GM12878 (cell line): ENCODE results near the gene CACNA1G.

ENCODE experiments used
- CREM ChIP-seq: IDR thresholded peaks from 2 replicates; pipeline ENCODE4 v1.6.1; 2014; ENCODE audit warnings: antibody characterized with exemption, low read depth
- KDM1A ChIP-seq: fragments of 200-600 bp; sonication (generic); IDR thresholded peaks from 2 replicates; pipeline ENCODE4 v1.6.1; 2016; ENCODE audit warnings: borderline replicate concordance
- MAX ChIP-seq: IDR thresholded peaks from 2 replicates; pipeline ENCODE4 v1.6.1; 2012; ENCODE audit warnings: low read depth, low read length, improper control_type of control experiment
- RFX5 ChIP-seq: IDR thresholded peaks from 2 replicates; pipeline ENCODE4 v1.6.1; 2011; ENCODE audit warnings: low read depth, low read length, improper control_type of control experiment
- SRF ChIP-seq, 2 experiments: IDR thresholded peaks; 2 replicates each; pipeline ENCODE4 v1.6.1; 2011; ENCODE audit warnings: low read depth in 2 of 2, low read length in 2 of 2, mild to moderate bottlenecking in 1 of 2, moderate library complexity in 1 of 2
- USF1 ChIP-seq: IDR thresholded peaks from 2 replicates; pipeline ENCODE4 v1.6.1; 2011; ENCODE audit warnings: borderline replicate concordance, low read depth, mild to moderate bottlenecking, moderate library complexity, mixed read lengths, low read length; ENCODE audit not compliant: insufficient read depth; ENCODE audit errors: extremely low read length
- TF ChIP-seq, protein P1 (sequence below): IDR thresholded peaks from 2 replicates; pipeline ENCODE4 v1.6.1; 2012; ENCODE audit warnings: low read depth, low read length, improper control_type of control experiment

- TF ChIP-seq USF1: no peak
- no peak for TF ChIP-seq KDM1A
- no peak for TF ChIP-seq MAX
- no peak for TF ChIP-seq CREM
- TF ChIP-seq SRF (IDR thresholded peaks at IDR 0.05; ENCODE audit: low read depth in 2 of 2, low read length in 2 of 2): no peak
- TF ChIP-seq, protein P1, sequence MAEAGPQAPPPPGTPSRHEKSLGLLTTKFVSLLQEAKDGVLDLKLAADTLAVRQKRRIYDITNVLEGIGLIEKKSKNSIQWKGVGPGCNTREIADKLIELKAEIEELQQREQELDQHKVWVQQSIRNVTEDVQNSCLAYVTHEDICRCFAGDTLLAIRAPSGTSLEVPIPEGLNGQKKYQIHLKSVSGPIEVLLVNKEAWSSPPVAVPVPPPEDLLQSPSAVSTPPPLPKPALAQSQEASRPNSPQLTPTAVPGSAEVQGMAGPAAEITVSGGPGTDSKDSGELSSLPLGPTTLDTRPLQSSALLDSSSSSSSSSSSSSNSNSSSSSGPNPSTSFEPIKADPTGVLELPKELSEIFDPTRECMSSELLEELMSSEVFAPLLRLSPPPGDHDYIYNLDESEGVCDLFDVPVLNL: no peak
- no peak for TF ChIP-seq RFX5
These were observed 20.1 kb downstream of the CACNA1G start for GRCh38 chr17:50580646-50581045.
